ACHN (cell line): Measurements from ENCODE around the gene SVEP1.

Source experiments
- DNase-seq: peaks from one replicate; pipeline ENCODE4 v3.0.0-alpha.2; 2015
- in situ Hi-C: cut with HindIII; loops from 2 replicates; pipeline ENCODE4 v1.10.0; 2017; ENCODE audit warnings: low sequenced_read_pairs, low pct_ligation_motif_present, low pct_unique_long_range_greater_than_20kb

The SVEP1 gene

GRCh38 chr9:110316261-110317075 lies 263.1 kb downstream of the SVEP1 start:
- DNase-seq = no peak
- in situ Hi-C loops = no loop called here
